GM11168 (cell line): Measurements from ENCODE around the gene SRP68.

ENCODE experiments used
- in situ Hi-C: fragments of 300-500 bp; cut with MboI; formaldehyde crosslinking; loops from one replicate; pipeline ENCODE4 v1.12.0; 2022; ENCODE audit warnings: low sequenced_read_pairs; ENCODE audit not compliant: unreplicated experiment

SRP68 gene

GRCh38 chr17:76090517-76091129 lies 18.3 kb upstream of the SRP68 start:
- in situ Hi-C loops: no loop called here

- in situ Hi-C loops: no loop called here
These were observed 17.6 kb upstream of the SRP68 start for GRCh38 chr17:76089680-76090516.

- in situ Hi-C loops: no loop called here
These were observed 16.7 kb upstream of the SRP68 start for GRCh38 chr17:76088868-76089576.

- in situ Hi-C loops: no loop called here
These were observed 15.9 kb upstream of the SRP68 start for GRCh38 chr17:76088041-76088867.

GRCh38 chr17:76087531-76087930 lies 15.2 kb upstream of the SRP68 start:
- in situ Hi-C loops: no loop called here

- in situ Hi-C loops: no loop called here
These were observed 14.1 kb upstream of the SRP68 start for GRCh38 chr17:76086384-76086783.

GRCh38 chr17:76085731-76086366 lies 13.5 kb upstream of the SRP68 start:
- in situ Hi-C loops: no loop called here

- in situ Hi-C loops: no loop called here
These were observed 12.9 kb upstream of the SRP68 start for GRCh38 chr17:76085066-76085730.

- in situ Hi-C loops: no loop called here
These were observed 11.3 kb upstream of the SRP68 start for GRCh38 chr17:76083536-76084182.

GRCh38 chr17:76082326-76083251 lies 10.3 kb upstream of the SRP68 start:
- in situ Hi-C loops: no loop called here

- in situ Hi-C loops: no loop called here
These were observed 9.2 kb upstream of the SRP68 start for GRCh38 chr17:76081295-76082210.

- in situ Hi-C loops: no loop called here
These were observed 8.5 kb upstream of the SRP68 start for GRCh38 chr17:76080768-76081287.

- in situ Hi-C loops: no loop called here
These were observed 7.8 kb upstream of the SRP68 start for GRCh38 chr17:76079956-76080767.

- in situ Hi-C loops: no loop called here
These were observed 7.2 kb upstream of the SRP68 start for GRCh38 chr17:76079535-76079955.

GRCh38 chr17:76078860-76079534 lies 6.7 kb upstream of the SRP68 start, which contains the start of gene ZACN:
Gene ZACN, plus strand, starts transcription at chr17:76079182. Its CDS starts 83 bp downstream, at chr17:76079265.
- in situ Hi-C loops: no loop called here
